ENCODE measurements around the gene FLNC. TPM values are rescaled to one million over a fixed set of nuclear protein-coding genes. Genes with fewer than 3 reads are reported as not detected.

Gene FLNC
- total and polyA plus RNA-seq, 2 of the 13 experiments (the other 11 are each of a cell fraction or from before 2014, with no cell fraction given) = 0.02 TPM; not detected in 1

DNA sequence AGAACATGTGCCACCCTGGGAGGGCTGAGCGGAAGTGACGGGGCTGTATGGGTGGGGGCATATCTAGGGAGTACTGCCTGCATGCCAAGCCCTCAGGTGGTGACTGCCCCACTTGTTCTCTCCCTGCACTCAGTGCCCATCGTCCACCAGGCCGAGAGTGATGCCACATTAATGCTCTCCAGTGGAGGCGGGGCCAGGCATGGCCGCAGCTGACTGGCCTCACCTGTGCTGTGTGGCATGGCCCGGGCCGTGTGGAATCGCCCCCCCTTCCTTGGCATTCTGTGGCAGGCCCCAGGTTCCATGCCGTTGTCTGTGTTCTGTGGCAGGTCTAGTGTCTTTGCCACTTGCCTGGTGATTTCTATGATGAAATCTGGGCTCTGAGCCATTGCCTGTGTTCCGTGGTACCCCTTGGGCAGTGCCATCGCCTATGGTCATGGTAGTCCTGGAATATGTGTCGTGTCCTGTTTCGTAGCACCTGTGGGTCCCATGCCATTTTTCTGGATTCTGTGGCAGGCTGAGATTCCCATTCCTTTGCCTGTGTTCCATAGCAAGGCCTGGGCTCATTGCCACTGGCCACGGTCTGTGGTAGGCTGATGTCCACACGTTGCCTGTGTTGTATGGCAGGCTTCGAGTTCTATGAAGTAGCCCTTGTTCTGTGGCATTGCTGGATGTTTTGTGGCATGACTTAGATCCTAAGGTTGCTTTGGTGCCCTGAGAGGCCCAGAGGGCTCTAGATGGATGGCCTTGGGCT, 8.9 kb downstream of the FLNC start:
- no peak overlapping the region for H2AFZ ChIP-seq (ENCODE audit: low read length)
- H3K4me2 ChIP-seq (ENCODE audit: low read depth, low read length) = no peak overlapping the region
- no peaks in the 10 kb centered on the region for H3K36me3 ChIP-seq (replicated peaks in 1 of 2; ENCODE audit: control insufficient read depth in 1 of 2, insufficient read depth in 2 of 2, low read length in 2 of 2)
- H3K4me1 ChIP-seq (ENCODE audit: insufficient read depth, low read length) = peaks cover 4% of the 10 kb centered on the region; the same call in 1 of the 2 replicates
- H3K27ac ChIP-seq (ENCODE audit: extremely low read length, insufficient read depth, low read length) = no peak overlapping the region
- in situ Hi-C loops (cut with HindIII; ENCODE audit: extremely low pct_ligation_motif_present, low pct_unique_long_range_greater_than_20kb) (no loop called here), intact Hi-C loops (cut with micrococcal nuclease; ENCODE audit: unreplicated experiment) (loop anchor here (5.0 kb wide), 1 partner anchor 33 kb away; no protein-coding TSS in a partner anchor)
- no peak for DNase-seq (ENCODE audit: low spot score)
- no TSS peak for BruUV-seq (replicated peaks)
- FAIRE-seq = no peak
- no peak overlapping the region for H3K4me3 ChIP-seq (replicated peaks in 1 of 3; ENCODE audit: insufficient read depth in 1 of 3, low read depth in 2 of 3, low read length in 3 of 3)
- no peaks in the 10 kb centered on the region for H4K20me1 ChIP-seq (ENCODE audit: insufficient read depth, low read length)
- peaks cover 3 to 15% of the 10 kb centered on the region in 2 experiments; a peak in 2 of 5 replicates for H3K27me3 ChIP-seq (ENCODE audit: control insufficient read depth in 1 of 2, insufficient read depth in 2 of 2, low read length in 2 of 2)
- no peak overlapping the region for H3K9ac ChIP-seq (ENCODE audit: insufficient read depth, low read depth, low read length)
- TF ChIP-seq KDM1A (CRISPR knock-in tag; IDR thresholded peaks at IDR 0.05) (no peak), ZNF878 (CRISPR knock-in tag; IDR thresholded peaks at IDR 0.05) (no peak), ZNF773 (CRISPR knock-in tag; IDR thresholded peaks at IDR 0.05; ENCODE audit: borderline replicate concordance) (no peak), POLR2A (IDR thresholded peaks at IDR 0.05; ENCODE audit: insufficient read depth in 1 of 2, low read depth in 2 of 2, low read length in 2 of 2) (no peak), KLF13 (CRISPR knock-in tag; IDR thresholded peaks at IDR 0.05) (no peak), ZNF234 (CRISPR knock-in tag; conservative IDR thresholded peaks at IDR 0.05) (no peak), ESRRA (CRISPR knock-in tag; IDR thresholded peaks at IDR 0.05; ENCODE audit: low read depth) (no peak), ZNF839 (CRISPR knock-in tag; IDR thresholded peaks at IDR 0.05; ENCODE audit: borderline replicate concordance) (no peak), CHCHD3 (CRISPR knock-in tag; IDR thresholded peaks at IDR 0.05) (no peak), ETV6 (CRISPR knock-in tag; conservative IDR thresholded peaks at IDR 0.05) (no peak)
- TF ChIP-seq, protein P1, sequence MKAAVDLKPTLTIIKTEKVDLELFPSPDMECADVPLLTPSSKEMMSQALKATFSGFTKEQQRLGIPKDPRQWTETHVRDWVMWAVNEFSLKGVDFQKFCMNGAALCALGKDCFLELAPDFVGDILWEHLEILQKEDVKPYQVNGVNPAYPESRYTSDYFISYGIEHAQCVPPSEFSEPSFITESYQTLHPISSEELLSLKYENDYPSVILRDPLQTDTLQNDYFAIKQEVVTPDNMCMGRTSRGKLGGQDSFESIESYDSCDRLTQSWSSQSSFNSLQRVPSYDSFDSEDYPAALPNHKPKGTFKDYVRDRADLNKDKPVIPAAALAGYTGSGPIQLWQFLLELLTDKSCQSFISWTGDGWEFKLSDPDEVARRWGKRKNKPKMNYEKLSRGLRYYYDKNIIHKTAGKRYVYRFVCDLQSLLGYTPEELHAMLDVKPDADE (CRISPR knock-in tag; IDR thresholded peaks at IDR 0.05) = no peak
- no peak for ATAC-seq
- ChIA-PET CTCF (ENCODE audit: low intra/inter-chr PET ratio, low total read pairs) (no interaction called here), POLR2A (no interaction called here)
- H3K79me2 ChIP-seq (ENCODE audit: insufficient read depth, low read length) = no peaks in the 10 kb centered on the region
- WGBS (ENCODE audit: low lambda C conversion rate) = 69% methylated on average over 4 of the region's 17 CpGs
- no peaks in the 10 kb centered on the region for H3K9me3 ChIP-seq (ENCODE audit: low read length)
